Inflammatory macrophage treated with lipopolysaccharide for 1 hour (primary cell): ENCODE data around the gene CALD1.
A peak's percentile ranks its signal among the peaks of the same experiment; 100 is the strongest.

Experiments used
- DNase-seq, 2 donors: peaks; one replicate each; pipeline ENCODE4 v3.0.0-alpha.2; 2020 to 2022

Gene CALD1

DNA sequence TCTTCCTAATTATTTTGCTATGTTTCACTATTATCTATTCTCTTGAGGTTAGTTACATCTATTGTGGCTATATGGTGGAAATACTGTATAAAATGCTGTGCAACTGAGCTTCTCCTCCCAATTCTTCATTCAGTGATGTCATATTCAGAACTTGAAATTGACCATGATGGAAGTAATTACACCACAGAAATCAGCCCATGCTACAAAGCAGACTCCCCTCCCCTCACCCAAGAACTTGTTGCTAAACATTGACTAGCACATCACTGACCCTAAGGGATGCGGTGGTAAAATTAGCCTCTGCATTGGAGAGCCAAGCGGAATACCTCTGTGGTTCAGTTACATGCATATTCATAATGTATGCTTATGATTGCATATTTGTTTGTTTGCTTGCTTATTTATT, 8.8 kb downstream of the CALD1 start:
- no peak for DNase-seq

DNA sequence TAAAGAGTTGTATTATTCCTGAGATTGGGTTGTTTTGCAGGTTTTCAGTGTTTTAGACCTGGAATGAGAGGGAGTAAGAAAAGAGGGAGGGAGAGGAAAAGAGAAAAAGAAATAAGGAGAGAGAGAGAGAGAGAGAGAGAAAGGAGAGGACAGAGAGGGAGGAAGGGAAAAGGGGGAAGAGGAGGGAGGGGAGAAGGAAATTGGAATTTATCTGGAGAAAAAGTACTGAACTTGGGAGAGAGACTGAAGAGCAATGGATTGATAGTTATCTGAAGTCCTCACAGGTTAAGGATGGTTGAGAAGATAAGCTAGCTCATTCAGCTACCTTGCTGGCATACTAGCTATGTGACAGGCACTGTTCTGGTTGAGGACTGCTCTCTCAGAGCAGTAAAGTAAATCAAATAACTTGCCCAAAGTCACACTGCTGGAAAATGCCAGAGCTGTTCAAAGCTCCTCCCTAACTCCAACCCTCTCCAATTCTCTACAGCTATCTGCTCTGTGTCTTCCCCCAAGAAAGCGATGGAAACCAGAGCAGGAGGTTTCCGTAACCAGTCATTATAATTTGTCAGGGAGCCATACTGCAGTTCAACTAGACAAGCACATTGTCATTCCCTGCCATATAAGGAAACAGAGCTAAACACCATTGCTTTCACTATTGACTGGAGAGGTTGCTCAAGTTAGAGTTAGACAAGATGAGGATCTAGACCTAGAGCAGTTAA, 10.7 kb downstream of the CALD1 start:
- peak in 1 of 2 donors; percentile 7 for DNase-seq

DNA sequence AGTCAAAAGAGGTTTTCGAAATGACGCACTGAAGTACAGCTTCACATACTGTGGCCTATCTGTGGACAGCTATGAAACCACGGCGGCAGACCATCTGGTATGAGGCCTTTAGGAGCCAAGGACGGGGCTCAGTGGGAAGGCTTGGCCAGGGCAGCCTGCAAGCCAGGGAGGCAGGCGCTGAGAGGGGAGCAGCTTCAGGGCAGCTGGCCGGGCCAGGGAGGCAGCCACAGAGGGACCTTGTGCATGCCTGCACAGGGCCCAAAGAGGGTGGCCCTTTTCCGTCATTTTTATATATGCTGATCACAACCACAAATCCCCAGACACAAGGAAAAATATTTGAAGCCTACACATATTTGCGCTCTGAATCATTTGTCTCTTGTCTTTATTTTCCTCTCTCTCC, 13.5 kb downstream of the CALD1 start:
- no peak for DNase-seq

DNA sequence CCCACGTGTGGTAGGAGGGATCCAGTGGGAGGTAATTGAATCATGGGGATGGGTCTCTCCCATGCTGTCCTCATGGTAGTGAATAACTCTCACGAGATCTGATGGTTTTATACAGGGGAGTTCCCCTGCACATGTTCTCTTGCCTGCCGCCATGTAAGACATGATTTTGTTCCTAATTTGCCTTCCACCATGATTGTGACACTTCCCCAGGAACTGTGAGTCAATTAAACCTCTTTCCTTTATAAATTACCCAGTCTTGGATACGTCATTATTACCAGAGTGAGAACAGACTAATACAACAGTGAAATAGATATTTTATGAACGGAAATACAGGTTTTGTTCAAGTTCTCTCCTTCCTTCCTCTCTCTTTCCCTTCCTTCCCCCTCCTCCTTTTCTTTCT, 15.8 kb downstream of the CALD1 start:
- DNase-seq, result no peak

DNA sequence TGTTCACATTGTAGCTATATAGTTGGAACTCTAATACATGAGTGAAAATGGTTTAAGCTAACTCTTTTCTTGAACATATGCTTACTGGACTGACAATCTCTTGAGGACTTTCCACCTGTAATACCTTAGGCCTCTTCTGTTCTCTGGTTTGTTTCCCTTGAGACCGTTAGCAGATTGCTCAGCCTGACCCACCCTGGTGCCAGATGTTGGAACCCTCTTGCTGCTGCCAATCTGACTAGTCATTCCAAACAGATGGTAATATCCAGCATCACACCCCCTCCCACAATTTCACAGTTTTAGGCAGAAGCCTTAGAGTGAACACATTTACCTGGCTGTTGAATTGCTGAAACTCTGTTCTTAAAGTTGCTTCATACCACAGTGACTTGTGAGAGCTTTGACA, 18.7 kb downstream of the CALD1 start:
- no peak for DNase-seq

DNA sequence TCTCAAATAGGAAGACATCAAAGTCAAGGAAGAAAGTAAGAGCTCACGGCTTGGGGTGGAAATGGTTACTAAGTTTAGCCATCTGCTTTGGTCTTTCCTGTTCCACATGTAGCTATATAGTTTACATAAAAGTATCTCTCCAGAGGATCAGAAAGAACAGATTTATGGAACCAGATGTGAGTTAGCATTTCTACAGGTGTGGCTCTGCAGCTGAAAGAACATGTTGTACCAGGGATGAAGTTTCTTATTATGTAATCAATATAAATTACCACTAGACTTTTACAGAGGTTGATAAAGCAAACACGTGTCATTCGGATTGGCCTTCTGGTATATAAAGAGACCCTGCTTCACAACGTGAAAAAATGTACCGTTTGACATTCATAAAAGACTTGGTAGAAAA, 19.9 kb downstream of the CALD1 start:
- no peak for DNase-seq

DNA sequence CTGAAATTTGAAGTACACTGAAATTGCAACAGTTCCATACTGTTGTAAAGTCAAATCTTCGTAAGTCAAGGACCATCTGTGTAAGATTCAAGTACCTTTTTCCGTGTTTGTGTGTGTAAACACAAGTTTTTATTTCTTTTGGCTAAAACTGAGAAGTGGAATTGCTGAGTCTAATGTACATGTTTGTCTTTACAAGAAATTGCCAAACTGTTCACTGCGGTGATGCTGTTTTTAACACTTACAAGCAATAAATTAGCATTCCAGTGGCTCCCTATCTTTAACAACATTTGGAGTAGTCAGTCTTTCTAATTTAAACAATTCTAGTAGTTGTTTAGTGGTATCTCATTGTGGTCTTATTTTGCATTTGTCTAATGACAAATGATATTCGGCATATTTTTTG, 23.3 kb downstream of the CALD1 start:
- no peak for DNase-seq

DNA sequence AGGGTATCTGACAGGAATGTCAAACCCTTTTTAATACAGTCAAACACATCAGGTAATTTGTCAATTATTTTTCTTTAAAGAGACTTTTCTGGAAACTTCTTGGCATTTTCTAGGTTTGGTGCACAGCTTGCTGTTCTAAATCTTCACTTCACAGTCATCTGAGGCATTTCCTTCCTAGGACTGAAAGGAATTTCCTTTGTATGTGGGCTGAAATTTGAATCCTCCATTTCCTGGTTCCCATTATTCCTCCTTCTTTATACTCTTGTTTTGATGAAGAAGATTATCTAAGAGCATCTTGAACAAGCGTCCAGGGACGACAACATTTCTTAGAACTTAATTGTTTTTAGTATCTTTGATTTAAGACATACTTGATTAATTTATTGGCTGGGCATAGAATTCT, 24.9 kb downstream of the CALD1 start:
- DNase-seq, result no peak

DNA sequence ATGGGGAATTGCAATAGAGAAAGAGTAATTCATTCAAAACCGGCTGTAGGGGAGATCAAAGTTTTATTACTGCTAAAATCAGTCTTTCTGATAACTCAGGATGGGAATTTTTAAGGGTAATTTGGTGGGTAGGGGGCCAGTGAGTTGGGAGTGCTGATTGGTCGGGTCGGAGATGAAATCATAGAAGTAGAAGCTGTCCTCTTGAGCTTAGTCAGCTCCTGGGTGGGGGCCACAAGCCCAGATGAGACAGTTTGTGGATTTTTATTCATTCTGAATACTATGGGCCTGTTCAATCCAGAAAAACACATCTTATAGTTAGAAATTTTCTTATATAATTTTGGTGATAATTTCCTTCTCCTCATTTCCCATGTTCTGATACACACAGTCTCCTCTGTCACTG, 25.4 kb downstream of the CALD1 start:
- DNase-seq, result no peak

DNA sequence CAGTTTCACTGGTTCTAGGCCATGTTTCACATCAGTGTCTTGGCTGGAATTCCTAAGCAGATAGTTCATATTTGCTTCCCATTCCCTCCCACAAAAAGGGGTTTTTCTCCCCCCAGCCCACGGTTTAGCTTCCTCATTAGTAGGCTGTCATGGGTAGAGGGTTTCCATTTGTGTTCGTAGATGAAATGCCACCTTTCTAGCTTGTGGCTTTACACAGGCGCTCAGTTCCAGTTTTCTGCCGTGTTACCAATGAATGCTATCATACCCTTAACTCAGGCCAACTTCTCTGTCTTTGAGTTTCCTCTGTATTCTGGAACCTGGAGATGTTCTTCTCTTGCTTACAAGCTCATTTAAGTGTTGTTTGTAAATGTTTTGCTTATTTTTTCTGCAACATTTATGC, 26.8 kb downstream of the CALD1 start:
- no peak for DNase-seq

DNA sequence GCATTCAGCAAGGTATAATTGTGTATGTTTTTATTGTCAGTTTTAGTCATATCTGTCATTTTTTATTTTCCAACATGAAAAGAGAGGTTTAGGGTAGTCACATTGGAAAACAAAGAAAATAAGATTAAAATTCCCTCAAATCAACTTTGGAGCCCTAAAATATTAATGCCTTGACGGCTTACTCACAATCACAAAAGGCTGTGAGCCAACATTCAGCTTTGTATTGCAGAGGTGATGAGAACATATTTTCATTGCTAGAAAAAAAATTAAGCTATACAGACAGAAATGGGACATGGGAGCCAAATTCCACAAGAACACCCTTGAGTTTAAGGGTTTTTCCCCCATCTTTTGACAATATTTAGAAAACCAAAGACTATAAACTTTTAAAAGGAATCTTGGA, 30.2 kb downstream of the CALD1 start:
- no peak for DNase-seq

DNA sequence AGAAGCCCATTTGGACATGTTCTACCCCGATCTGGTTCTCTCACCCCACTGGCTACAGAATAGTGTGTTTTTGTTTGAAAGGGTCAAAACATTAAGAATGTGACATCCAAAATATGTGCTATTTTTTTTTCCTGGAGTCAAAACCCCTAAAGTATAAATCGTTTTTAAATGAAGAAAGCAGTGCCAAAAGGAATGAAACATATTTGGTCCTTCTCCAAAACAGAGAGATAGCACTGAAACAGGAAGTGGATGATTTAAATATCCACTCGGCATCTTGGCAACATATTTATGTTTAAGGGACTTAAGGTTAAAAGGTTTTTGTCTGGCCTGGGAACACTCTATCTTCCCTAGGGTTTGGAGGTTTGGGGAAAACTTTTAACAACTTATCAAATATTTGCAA, 32.3 kb downstream of the CALD1 start:
- DNase-seq, result no peak

DNA sequence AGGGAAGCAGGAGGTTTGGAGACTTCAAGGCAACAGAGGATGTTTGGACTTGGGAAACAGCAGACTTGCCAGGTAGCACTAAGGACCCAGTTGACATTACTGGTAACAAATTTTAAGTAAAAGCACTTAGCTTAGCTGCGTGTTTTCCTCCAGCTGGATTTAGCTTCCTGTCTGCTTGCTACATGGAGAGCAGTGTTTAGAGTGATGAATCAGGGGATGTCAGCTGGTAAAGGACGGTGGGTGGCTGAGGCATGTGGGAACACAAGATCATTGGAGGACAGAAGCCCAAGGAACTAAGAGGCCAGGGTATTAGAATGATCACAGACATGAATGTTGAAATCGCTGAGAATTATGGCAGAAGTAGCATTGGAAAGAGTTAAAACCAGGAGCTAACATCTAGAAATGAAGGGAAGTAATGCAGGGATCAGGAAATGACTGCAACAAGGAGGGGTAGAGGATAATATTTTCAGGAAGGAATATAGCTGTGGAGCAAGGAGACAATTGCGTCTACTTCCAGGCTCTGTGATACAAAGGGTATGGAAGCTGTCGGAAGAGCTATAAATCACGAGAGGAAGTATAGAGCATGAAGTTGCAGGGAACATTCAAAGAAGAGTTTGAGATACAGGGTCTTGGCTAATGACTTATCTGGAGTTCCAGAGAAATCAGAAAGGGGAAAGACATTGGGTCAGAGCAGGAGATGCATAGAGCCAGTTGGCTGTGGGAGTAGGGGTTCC, 34.4 kb downstream of the CALD1 start:
- no peak for DNase-seq

DNA sequence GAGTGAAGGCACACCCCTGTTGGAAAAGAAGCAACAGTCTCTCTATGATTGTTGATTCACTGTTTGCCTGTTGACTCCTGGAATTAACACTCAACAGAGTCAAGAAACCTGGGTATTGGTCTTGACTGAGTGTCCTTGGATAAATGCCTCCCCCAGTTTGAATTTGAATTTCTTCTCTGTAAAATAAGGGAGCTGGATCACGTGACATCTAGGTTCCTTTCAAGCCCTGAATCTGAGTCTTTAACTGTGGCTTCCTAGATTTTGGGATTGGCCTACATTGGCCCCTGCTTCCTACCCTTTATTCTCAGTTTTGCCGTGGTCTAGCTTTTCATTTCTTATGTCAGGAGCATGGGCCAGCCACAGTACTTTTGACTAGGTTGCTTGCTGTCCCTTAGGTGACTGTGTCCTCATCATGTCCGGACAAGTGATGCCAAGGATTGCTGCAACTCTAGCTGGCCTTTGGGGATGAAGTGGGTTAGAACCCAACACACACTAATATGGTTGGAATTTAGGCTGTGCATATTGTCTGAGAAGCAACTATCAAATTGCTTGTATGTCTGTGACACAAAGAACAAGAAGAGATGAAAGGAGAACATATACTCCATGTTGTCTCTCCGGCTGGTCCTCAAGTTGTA, 35.4 kb downstream of the CALD1 start:
- DNase-seq, result no peak

DNA sequence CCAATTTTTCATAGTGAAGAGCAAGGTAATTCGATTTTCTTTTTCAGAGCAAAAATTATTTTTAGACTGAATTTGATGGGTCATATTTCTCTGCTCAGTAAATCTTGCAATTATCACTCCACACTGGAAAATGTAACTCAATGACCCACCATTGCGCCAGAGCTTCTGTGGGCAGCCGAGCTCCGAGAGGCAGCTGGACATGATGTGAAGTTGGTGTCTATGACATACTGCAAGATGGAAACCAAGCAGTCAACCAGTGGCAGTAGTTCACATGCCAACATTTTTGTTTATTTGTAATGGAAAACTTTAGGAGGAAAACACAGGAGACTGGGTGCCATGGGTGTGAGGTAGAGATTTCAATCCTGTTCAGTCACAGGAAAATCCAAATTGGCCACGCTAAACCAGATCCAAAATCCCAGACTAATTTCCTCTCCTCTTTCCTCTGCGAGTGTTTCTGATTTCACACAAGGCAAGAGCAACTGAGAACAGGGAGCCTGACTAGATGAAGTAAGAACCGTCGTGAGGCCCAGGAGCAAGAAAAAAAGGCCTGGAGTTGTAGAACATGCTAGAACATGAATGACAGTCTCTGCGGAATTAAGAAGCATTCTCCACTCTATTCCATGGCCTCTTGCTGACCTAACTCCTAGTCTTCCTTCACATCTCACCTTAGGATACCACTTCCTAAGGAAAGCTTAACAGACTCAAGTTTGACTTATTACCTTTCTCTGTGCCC, 39.3 kb downstream of the CALD1 start:
- DNase-seq, result no peak

DNA sequence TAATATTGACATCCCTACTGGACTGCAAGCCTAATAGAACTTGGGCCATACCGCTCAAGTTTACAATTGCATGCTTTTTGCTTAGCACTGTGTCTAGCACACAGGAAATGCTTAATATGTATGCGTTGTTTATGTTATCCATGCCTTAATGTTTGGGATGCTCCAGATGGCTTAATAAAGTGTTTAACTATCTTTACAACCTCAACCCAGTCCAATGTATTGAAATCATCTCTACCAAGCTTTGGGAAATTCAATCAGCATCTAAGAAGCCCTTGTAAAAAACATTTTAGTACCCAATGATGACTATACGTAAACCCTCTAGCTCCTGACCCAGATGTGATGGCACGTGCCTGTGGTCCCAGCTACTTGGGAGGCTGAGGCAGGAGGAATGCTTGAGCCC, 40.0 kb downstream of the CALD1 start:
- DNase-seq, result no peak

DNA sequence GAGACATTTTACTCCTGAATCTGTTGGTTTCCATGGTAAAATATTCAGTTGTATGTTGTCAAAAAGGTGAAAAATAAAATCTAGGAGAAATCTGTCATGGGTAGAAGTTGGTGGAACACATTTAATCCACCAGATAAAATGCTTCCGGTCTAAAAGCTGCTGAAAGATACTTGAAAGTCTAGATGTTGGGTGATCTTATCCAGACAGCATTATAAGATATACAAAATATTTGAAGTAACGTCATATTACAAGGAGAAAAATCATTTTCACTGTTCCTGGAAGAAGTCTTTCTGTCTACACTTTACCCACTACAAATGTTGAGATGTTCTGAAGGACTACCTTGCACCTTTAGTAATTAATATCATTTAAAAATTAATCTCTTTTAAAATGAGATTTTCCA, 40.9 kb downstream of the CALD1 start:
- no peak for DNase-seq

DNA sequence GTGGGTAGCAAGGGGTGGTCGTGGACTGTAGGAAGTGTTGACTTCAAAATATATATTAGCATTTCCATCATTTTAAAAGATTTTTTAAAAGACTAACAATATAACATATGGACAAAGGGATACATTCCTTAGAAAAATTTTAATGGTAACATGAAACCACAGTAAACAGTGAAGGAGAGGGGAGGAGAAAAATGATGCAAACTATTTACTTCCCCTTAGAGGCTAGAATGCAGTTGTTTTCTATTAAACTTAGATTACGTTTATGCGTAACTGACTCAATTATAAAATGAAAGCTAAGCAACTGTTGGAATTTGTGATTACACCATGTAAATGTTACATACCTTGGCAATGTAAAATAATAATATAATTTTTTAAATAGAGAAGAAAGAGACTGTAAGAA, 41.3 kb downstream of the CALD1 start:
- no peak for DNase-seq

DNA sequence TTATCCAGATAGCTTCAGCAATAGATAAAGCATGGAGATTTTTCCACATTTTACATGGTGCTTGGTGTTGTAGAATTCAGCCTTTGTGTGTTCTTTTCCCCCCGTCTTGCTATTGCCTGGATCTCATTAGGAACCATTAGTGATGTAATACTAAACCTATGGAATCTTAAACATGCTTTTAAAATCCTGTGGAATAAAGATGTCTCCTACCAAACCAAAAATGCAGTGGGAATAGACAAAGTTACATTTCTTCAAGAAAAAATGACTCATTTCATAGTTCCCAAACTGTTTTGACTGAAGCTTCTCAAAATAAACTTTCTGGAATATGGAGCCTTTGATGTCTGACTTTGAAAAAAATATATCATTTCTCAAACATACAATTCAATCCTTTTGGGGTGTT, 44.0 kb downstream of the CALD1 start:
- DNase-seq, result no peak

DNA sequence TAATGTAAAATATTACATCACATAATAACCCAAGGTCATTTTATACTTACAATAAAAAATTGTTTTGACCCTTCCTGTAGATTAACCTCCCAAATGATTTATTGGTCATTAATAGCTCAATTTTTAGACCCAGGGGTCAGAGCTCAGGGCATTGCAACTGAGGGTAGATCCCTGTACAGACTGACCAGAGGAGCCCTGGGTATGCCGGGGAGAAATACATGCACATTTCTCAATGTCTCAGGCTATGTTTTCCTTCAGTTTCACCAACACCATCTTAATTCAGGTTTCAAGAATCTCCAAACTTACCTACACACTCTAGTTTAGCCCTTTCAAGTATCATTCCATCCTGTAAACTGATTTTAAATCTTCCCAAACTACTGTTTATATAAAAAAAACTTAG, 46.2 kb downstream of the CALD1 start:
- DNase-seq, result no peak

DNA sequence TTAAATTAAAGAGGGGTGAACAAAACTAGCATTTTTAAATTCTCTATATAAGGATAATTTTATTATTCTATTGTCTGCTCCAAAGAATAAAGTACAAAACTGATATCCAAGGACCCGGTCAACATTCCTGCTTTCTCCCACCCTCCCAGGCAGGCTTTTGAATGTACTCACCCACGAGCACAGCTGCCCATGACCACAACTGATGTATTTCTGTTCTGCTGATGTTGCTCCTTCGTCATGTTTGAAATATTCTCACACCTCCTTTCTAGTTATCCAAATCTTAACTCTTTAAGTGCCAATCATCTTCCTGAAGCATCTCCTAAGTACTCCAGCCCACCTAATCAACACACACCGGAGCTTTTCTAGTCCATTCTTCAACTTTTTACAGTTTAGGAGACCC, 46.7 kb downstream of the CALD1 start:
- no peak for DNase-seq

DNA sequence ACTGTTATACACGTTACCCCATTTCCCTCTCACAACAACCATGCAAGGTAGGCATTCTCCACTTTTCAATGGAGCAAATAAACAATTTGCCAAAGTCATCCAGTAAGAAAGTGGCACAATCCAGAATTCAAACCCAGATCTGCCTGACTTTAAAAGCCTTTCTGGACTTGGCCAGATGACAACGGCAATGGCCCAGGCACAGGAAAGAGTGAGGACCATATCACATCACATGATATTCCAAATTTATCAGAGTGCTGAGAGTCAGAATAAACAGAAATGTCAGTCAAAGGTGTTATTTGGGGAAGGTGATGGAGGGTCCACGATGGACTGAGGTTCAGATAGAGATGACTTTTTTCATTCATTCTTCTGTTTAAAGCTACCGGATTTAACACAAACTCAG, 48.0 kb downstream of the CALD1 start:
- DNase-seq, result no peak

DNA sequence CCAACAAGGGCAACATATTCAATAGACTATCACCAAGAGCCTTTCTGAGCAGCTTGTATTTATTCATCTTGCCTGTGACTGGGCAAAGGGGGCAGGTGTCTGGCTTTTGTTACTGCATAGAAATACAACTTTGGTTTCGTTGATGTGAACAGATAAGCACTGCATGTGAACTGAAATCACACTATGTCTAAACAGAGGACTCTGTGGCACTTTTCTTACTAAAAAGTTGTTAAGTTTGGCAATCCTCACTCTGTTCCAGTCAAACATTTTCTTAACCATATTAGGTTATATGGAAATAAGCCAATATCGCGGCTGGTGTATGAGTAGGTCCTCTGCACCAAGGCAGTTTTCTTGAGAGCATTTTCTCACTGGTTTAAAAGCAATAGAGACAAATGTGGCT, 48.5 kb downstream of the CALD1 start:
- no peak for DNase-seq

DNA sequence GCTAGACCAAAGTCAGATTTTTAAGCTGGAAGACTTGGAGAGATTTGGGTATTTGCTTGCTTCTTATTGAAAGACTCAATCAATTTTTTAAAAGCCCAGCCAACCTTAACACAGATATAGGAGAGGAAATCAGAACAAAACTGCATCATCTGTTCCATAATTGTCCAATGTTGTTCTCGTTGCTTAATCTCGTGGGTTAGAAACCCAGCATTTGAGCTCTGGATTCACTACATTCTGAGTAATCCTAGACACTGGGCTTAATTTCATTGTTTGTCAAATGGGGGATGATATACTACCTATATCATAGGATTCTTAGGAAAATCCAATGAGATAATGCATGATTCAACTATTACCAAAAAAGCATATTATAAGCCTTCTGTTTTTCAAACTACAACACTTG, 48.9 kb downstream of the CALD1 start:
- DNase-seq, result no peak
